ENCODE results near the gene ZNF518A. TPM values are rescaled to one million over a fixed set of nuclear protein-coding genes. Genes with fewer than 3 reads are reported as not detected.
A peak's percentile ranks its signal among the peaks of the same experiment; 100 is the strongest.

ZNF518A gene
- total and polyA plus RNA-seq, 9 of the 15 experiments (the other 6 are each of a cell fraction or from before 2014, with no cell fraction given): 6.3 to 30.0 (median 17.4) TPM

GRCh38 chr10:96090463-96090800 is 39.7 kb upstream of the ZNF518A start (continued):
- TF ChIP-seq ZNF311 (CRISPR knock-in tag; IDR thresholded peaks at IDR 0.05) (peak; percentile 52), ZNF740 (CRISPR knock-in tag; IDR thresholded peaks at IDR 0.05) (no peak), ZNF740 (tag; IDR thresholded peaks at IDR 0.05) (0 out of 4 replicates have a peak, but pooled peaks of 1 of the 2 experiments have one; percentile 50), ZBTB8A (IDR thresholded peaks at IDR 0.05; ENCODE audit: partially characterized antibody) (no peak), ID3 (CRISPR knock-in tag; IDR thresholded peaks at IDR 0.05) (no peak), ID3 (tag; IDR thresholded peaks at IDR 0.05) (peak; percentile 67), MITF (IDR thresholded peaks at IDR 0.05) (no peak), MEF2A (IDR thresholded peaks at IDR 0.05; ENCODE audit: control insufficient read depth, low read depth, low read length) (no peak), FOXA3 (CRISPR knock-in tag; conservative IDR thresholded peaks at IDR 0.05 in 1 of 2, IDR thresholded peaks at IDR 0.05 in 1 of 2) (no peak), RBM22 (IDR thresholded peaks at IDR 0.05; ENCODE audit: low read depth, low read length, poor library complexity, severe bottlenecking) (no peak), CHAMP1 (IDR thresholded peaks at IDR 0.05) (no peak), NR2C1 (IDR thresholded peaks at IDR 0.05) (no peak), NR2C1 (tag; IDR thresholded peaks at IDR 0.05) (no peak; the same call in 1 of the 2 replicates), ETV6 (IDR thresholded peaks at IDR 0.05; ENCODE audit: borderline replicate concordance in 1 of 2, low read depth in 2 of 2, low read length in 1 of 2) (no peak), ETV6 (CRISPR knock-in tag; IDR thresholded peaks at IDR 0.05; ENCODE audit: borderline replicate concordance) (no peak), AFF1 (IDR thresholded peaks at IDR 0.05; ENCODE audit: low read depth in 1 of 2, partially characterized antibody in 2 of 2) (no peak), ZNF253 (CRISPR knock-in tag; conservative IDR thresholded peaks at IDR 0.05) (no peak), ZBTB7A (IDR thresholded peaks at IDR 0.05; ENCODE audit: borderline replicate concordance, control insufficient read depth, low read depth, low read length) (no peak), ZNF75A (CRISPR knock-in tag; IDR thresholded peaks at IDR 0.05) (no peak), BACH1 (tag; IDR thresholded peaks at IDR 0.05) (peak; percentile 40; the same call in 1 of the 2 replicates)
